ENCODE results near the gene KLHL4. TPM values are rescaled to one million over a fixed set of nuclear protein-coding genes. Genes with fewer than 3 reads are reported as not detected.
"Not testable (repeated sequence)": the region's sequence is repeated elsewhere in the genome, so short reads cannot be mapped to it uniquely, and the experiment has no call there.

The KLHL4 gene
- total RNA-seq, 1 experiment from 2014 or later, result 0.10 TPM

DNA sequence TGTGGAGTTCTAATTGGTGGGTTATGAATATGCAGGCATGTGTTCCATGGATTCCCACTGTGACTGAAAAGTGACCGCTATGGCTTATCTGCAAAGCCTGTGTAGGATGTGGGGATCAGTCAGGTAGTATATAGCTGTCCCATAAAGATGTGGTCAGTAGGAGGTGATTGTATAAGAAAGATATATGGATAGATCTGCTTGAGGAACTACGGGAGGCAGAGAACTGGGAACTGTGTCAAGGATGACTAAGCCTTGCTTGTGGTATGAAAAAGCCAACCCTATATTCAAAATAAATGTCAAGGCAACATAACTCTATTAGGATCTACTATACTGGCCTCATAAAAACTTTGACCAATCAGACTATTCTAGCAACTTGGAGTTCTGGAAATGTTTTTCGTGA is 185.2 kb downstream of the KLHL4 start:
- ChIA-PET CTCF (no interaction called here), RAD21 (ENCODE audit: low non-redundant PET in 1 of 2, low total read pairs in 2 of 2, uncharacterized antibody in 2 of 2, unreplicated experiment in 2 of 2) (no interaction called here), POLR2A (no interaction called here)
- intact Hi-C loops (cut with micrococcal nuclease), result no loop called here
- Histone ChIP-seq H3K4me2 (ENCODE audit: low read length) (no peak overlapping the region), H3K36me3 (ENCODE audit: control insufficient read depth in 1 of 2, insufficient read depth in 2 of 2, low read length in 2 of 2) (no peaks in the 10 kb centered on the region), H3K9me3 (ENCODE audit: control insufficient read depth in 1 of 2, insufficient read depth in 1 of 2, low read depth in 1 of 2, low read length in 2 of 2) (no peaks in the 10 kb centered on the region), H3K27me3 (ENCODE audit: insufficient read depth, low read length) (no peaks in the 10 kb centered on the region), H2AFZ (ENCODE audit: low read depth, low read length, poor library complexity, severe bottlenecking) (no peak overlapping the region), H3K27ac (ENCODE audit: low read depth, low read length) (no peak overlapping the region), H3K79me2 (ENCODE audit: insufficient read depth, low read length) (no peaks in the 10 kb centered on the region), H3K4me1 (ENCODE audit: control insufficient read depth in 1 of 2, insufficient read depth in 2 of 2, low read length in 2 of 2) (no peaks in the 10 kb centered on the region), H3K9ac (ENCODE audit: low read length) (no peak overlapping the region), H4K20me1 (ENCODE audit: insufficient read depth) (no peaks in the 10 kb centered on the region), H3K4me3 (replicated peaks in 1 of 2; ENCODE audit: low read depth in 1 of 2, low read length in 2 of 2) (no peak overlapping the region), H3K9me2 (ENCODE audit: insufficient read depth) (no peaks in the 10 kb centered on the region)
- DNase-seq (ENCODE audit: low read depth, low spot score) (no peak), ATAC-seq (no peak)
- BruUV-seq (replicated peaks), result no TSS peak
- TF ChIP-seq YY1 (IDR thresholded peaks at IDR 0.05; ENCODE audit: extremely low read depth, insufficient replicate concordance, low read depth, low read length), result no peak
- no peak for TF ChIP-seq ZNF274 (IDR thresholded peaks at IDR 0.05; ENCODE audit: low read depth, low read length)
- TF ChIP-seq, protein P1, sequence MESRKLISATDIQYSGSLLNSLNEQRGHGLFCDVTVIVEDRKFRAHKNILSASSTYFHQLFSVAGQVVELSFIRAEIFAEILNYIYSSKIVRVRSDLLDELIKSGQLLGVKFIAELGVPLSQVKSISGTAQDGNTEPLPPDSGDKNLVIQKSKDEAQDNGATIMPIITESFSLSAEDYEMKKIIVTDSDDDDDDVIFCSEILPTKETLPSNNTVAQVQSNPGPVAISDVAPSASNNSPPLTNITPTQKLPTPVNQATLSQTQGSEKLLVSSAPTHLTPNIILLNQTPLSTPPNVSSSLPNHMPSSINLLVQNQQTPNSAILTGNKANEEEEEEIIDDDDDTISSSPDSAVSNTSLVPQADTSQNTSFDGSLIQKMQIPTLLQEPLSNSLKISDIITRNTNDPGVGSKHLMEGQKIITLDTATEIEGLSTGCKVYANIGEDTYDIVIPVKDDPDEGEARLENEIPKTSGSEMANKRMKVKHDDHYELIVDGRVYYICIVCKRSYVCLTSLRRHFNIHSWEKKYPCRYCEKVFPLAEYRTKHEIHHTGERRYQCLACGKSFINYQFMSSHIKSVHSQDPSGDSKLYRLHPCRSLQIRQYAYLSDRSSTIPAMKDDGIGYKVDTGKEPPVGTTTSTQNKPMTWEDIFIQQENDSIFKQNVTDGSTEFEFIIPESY (IDR thresholded peaks at IDR 0.05; ENCODE audit: extremely low read depth, insufficient replicate concordance, low read length), result no peak
- TF ChIP-seq SRF (IDR thresholded peaks at IDR 0.05; ENCODE audit: low read depth), result no peak
- no peak for TF ChIP-seq POLR2AphosphoS5 (IDR thresholded peaks at IDR 0.05; ENCODE audit: low read depth, low read length)
- TF ChIP-seq ELF1 (IDR thresholded peaks at IDR 0.05; ENCODE audit: borderline replicate concordance, low read depth), result no peak
- no peak for TF ChIP-seq EGR1 (IDR thresholded peaks at IDR 0.05; ENCODE audit: low read depth)
- TF ChIP-seq CEBPB (IDR thresholded peaks at IDR 0.05; ENCODE audit: low read depth), result no peak
- no peak for TF ChIP-seq SP1 (IDR thresholded peaks at IDR 0.05; ENCODE audit: low read depth)
- TF ChIP-seq, protein P2, sequence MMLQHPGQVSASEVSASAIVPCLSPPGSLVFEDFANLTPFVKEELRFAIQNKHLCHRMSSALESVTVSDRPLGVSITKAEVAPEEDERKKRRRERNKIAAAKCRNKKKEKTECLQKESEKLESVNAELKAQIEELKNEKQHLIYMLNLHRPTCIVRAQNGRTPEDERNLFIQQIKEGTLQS (IDR thresholded peaks at IDR 0.05), result no peak
- no peak for TF ChIP-seq JUND (IDR thresholded peaks at IDR 0.05)
- no peak for TF ChIP-seq FOSL1 (IDR thresholded peaks at IDR 0.05; ENCODE audit: low read depth)
- TF ChIP-seq EZH2 (IDR thresholded peaks at IDR 0.05), result no peak
- no peak for TF ChIP-seq ZFX (IDR thresholded peaks at IDR 0.05)
- no peak for TF ChIP-seq EZH2phosphoT487 (IDR thresholded peaks at IDR 0.05; ENCODE audit: borderline replicate concordance)

DNA sequence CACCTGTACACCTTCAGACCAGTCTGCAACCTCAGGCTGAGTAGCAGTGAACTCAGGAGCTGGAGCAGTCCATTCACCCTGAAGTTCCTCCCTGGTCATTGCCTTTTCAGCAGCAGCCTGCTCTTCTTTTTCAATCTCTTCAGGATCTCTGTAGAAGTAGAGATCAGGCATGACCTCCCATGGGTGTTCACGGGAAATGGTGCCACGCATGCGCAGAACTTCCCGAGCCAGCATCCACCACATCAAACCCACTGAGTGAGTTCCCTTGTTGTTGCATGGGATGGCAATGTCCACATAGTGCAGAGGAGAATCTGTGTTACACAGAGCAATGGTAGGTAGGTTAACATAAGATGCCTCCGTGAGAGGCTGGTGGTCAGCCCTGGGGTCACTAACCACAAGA is 185.9 kb downstream of the KLHL4 start:
- BruUV-seq (replicated peaks); RAD21 ChIA-PET (ENCODE audit: low non-redundant PET in 1 of 2, low total read pairs in 2 of 2, uncharacterized antibody in 2 of 2, unreplicated experiment in 2 of 2); H3K9ac ChIP-seq (ENCODE audit: low read length); H3K9me3 ChIP-seq (ENCODE audit: control insufficient read depth in 1 of 2, insufficient read depth in 1 of 2, low read depth in 1 of 2, low read length in 2 of 2); H4K20me1 ChIP-seq (ENCODE audit: insufficient read depth); H3K27me3 ChIP-seq (ENCODE audit: insufficient read depth, low read length); H3K79me2 ChIP-seq (ENCODE audit: insufficient read depth, low read length); CTCF ChIA-PET; DNase-seq (ENCODE audit: low read depth, low spot score); intact Hi-C loops (cut with micrococcal nuclease); H3K4me2 ChIP-seq (ENCODE audit: low read length); H3K4me3 ChIP-seq (replicated peaks in 1 of 2; ENCODE audit: low read depth in 1 of 2, low read length in 2 of 2); ATAC-seq; H3K27ac ChIP-seq (ENCODE audit: low read depth, low read length); H3K4me1 ChIP-seq (ENCODE audit: control insufficient read depth in 1 of 2, insufficient read depth in 2 of 2, low read length in 2 of 2); POLR2A ChIA-PET; H2AFZ ChIP-seq (ENCODE audit: low read depth, low read length, poor library complexity, severe bottlenecking); H3K9me2 ChIP-seq (ENCODE audit: insufficient read depth); H3K36me3 ChIP-seq (ENCODE audit: control insufficient read depth in 1 of 2, insufficient read depth in 2 of 2, low read length in 2 of 2): not testable (repeated sequence)
